ENCODE results near the gene MGME1. TPM values are rescaled to one million over a fixed set of nuclear protein-coding genes. Genes with fewer than 3 reads are reported as not detected.

Gene MGME1
- total and polyA plus RNA-seq, 2 of the 13 experiments (the other 11 are each of a cell fraction or from before 2014, with no cell fraction given) = 36.7 to 66.6 TPM

DNA sequence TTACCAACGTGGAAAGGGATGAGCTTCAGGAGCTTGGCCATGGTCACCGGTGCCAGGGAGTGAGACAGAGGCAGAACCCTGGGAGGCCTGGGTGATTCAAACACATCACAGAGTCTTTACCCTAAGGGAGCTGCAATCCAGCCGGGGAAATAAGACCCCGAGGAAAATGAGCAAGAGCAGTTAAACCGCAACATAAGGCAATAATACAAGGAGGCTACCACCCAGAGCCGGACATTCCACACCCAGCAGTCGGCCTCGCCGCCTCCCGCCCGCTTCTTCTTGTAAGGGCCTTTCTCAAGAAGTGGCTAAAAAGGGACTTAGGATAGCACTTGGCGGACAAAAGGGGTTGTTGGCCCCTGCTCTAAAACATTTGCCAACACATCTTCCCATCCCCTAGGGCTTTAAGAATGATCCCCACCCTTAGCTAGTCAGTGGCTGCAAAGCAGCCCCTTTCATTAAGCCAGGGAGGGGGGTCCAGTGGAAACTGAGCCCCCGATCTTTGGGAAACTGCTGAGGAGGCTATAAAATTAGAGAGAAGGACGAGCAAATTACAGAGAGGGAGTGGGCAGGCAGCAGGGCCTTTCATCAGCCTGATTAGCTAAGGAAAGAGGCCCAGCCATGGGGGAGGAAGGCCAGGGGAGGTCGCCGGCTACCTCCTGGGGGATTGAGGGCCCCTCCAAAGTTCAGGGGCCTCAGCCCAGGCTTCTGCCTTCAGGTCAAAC, 34.5 kb upstream of the MGME1 start (continued):
- TF ChIP-seq HMGXB3 (CRISPR knock-in tag; IDR thresholded peaks at IDR 0.05; ENCODE audit: borderline replicate concordance) = no peak
- no peak for TF ChIP-seq NFIC (IDR thresholded peaks at IDR 0.05; ENCODE audit: low read length)
- TF ChIP-seq NR2F6 (IDR thresholded peaks at IDR 0.05) = no peak
- no peak for TF ChIP-seq NR2F6 (CRISPR knock-in tag; IDR thresholded peaks at IDR 0.05)
- no peak for TF ChIP-seq ZNF570 (CRISPR knock-in tag; IDR thresholded peaks at IDR 0.05; ENCODE audit: borderline replicate concordance)
- TF ChIP-seq JUNB (CRISPR knock-in tag; IDR thresholded peaks at IDR 0.05; ENCODE audit: borderline replicate concordance) = no peak
- no peak for TF ChIP-seq ZFP62 (CRISPR knock-in tag; IDR thresholded peaks at IDR 0.05)
- no peak for TF ChIP-seq ZNF343 (CRISPR knock-in tag; IDR thresholded peaks at IDR 0.05)
- TF ChIP-seq ZNF530 (CRISPR knock-in tag; IDR thresholded peaks at IDR 0.05; ENCODE audit: low read depth) = 0 out of 2 replicates have a peak, but pooled peaks have one; percentile 23
- TF ChIP-seq FOXM1 (CRISPR knock-in tag; IDR thresholded peaks at IDR 0.05) = no peak
- 0 out of 2 replicates have a peak, but pooled peaks have one; percentile 2 for TF ChIP-seq ZNF331 (CRISPR knock-in tag; IDR thresholded peaks at IDR 0.05)
- no peak for TF ChIP-seq TBP (CRISPR knock-in tag; IDR thresholded peaks at IDR 0.05)
- no peak for TF ChIP-seq NFKB2 (CRISPR knock-in tag; IDR thresholded peaks at IDR 0.05; ENCODE audit: borderline replicate concordance)
- TF ChIP-seq MIER2 (CRISPR knock-in tag; IDR thresholded peaks at IDR 0.05) = no peak
- TF ChIP-seq TFAP4 (IDR thresholded peaks at IDR 0.05; ENCODE audit: borderline replicate concordance, low read depth) = no peak
- no peak for TF ChIP-seq GPBP1L1 (CRISPR knock-in tag; IDR thresholded peaks at IDR 0.05)
- no peak for TF ChIP-seq TBX2 (CRISPR knock-in tag; IDR thresholded peaks at IDR 0.05; ENCODE audit: borderline replicate concordance)
- no peak for TF ChIP-seq FIP1L1 (IDR thresholded peaks at IDR 0.05; ENCODE audit: borderline replicate concordance, insufficient read depth, low read depth, low read length)
- TF ChIP-seq ZNF431 (CRISPR knock-in tag; IDR thresholded peaks at IDR 0.05; ENCODE audit: borderline replicate concordance, low read depth) = no peak
- TF ChIP-seq ZNF275 (CRISPR knock-in tag; IDR thresholded peaks at IDR 0.05; ENCODE audit: borderline replicate concordance) = no peak
- TF ChIP-seq, protein P1, sequence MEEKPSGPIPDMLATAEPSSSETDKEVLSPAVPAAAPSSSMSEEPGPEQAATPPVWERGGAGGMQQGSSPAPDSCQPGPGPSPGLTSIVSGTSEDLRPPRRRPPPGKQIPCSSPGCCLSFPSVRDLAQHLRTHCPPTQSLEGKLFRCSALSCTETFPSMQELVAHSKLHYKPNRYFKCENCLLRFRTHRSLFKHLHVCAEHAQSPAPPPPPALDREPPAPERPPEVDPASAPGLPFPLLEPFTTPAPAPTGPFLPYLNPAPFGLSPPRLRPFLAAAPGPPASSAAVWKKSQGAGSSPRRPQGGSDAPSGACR (CRISPR knock-in tag; IDR thresholded peaks at IDR 0.05) = no peak
- TF ChIP-seq ZNF7 (CRISPR knock-in tag; IDR thresholded peaks at IDR 0.05) = no peak
- no peak for TF ChIP-seq ZSCAN20 (CRISPR knock-in tag; IDR thresholded peaks at IDR 0.05; ENCODE audit: borderline replicate concordance)

Data from HepG2 (cell line).